ENCODE measurements around the gene MXRA5.
"Not testable (repeated sequence)": the region's sequence is repeated elsewhere in the genome, so short reads cannot be mapped to it uniquely, and the experiment has no call there.

The MXRA5 gene

DNA sequence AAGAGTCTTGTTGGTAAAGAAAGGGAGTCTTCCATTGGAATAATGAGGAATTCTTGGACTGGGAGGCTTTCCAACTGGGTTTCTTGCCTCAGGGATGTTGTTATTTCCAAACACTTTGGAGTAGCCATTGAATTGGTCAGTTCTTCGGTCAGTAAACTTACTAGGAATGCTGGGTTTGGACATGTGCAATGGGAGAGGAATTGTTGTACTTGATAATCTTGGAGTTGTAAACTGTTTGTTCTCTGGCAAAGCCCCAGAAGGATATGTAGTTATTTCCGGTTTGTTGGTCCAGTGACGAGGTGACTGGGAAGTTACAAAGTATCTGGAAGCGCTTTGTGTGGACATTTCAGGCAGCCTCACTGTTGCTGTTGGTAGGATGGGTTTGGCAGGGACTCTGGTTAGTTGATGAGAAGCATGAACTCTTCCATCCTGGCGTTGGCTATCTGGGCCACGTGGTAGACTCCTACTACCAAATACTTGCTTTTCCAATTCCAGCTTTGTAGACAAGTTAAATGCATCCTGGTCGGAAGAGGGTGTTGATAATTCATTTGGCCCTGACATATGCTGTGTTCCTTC, 25.9 kb downstream of the MXRA5 start:
- no peak for DNase-seq (ENCODE audit: low spot score)

DNA sequence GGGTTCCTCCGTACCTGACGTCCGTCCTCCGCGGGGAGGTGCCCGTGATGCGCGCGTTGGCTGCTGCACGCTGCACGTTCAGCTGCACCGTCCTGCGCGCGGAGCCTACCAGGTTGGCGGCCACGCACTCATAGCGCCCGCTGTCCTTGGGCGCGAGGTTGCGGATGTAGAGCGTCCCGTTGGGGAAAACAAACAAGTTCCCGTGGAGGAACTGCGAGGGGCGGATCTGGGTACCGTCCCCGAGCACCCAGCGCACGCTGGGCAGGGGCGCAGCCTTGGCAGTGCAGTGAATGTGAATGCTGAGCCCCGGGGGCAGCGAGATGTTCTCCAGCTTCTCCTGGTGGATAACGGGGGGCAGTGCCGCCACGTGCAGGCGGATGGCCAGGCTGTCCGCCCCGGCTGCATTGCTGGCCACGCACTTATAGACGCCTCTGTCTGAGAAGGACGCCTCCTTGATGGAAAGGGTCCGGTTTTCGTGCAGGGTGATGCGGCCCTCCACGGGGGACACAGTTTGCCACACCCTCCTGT, 29.2 kb downstream of the MXRA5 start:
- no peak for DNase-seq (ENCODE audit: low spot score)

DNA sequence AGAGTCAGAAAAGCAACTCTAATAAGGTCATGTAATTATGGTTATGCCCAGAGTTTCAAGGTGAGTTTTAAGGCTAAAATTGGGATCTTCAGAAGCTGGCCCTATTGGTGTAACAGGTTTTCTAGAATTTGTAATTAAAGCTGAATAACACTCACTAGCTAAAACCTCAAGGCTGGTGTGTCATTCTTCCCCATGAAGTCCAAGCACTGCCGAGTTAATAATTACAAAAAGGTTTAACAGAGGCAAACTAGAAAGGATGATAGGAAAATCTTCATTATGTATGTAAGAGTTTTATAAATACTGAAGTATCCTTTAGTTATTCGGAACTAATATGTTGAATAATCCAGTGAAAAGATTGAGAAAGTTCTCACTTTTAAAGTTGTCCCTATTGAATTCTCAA, 34.3 kb downstream of the MXRA5 start:
- no peak for DNase-seq (ENCODE audit: low spot score)

DNA sequence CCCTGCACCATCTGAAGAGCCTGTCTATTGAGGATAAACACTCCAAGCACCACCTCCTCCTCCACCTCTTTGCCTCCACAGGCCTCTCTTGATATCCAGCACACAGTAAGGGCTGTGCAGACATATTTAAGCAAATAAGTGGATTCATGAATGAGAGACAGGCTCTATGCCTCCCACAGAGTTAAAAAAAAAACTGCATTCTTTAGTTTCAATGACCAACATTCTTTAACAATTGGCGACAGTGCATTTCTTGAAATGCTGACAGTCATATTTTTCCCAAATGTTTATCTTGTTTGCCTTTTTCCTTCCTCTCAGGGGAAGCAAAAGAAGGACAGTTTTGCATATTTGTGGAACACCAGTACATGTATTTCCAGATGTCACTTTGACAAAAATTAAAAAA, 38.6 kb downstream of the MXRA5 start:
- DNase-seq (ENCODE audit: low spot score) = no peak

DNA sequence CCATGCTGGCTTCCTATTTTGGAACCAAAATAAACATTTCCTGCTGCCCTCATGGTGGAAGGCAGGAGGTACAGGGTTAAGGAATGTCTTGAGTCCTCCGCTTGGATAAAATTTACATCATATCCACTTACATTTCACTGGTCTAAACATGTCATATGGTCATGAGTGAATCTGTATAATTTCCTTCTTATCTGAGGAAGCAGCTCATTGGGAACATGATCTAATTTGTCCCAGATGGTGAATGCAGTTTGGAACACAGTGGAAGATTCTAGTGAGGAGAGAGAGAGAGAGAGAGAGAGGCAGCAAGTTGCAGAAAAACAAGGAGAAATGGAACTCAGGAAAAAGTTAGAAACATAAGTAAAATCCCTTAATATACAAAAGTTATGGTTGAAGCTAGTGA, 46.8 kb downstream of the MXRA5 start:
- DNase-seq (ENCODE audit: low spot score) = no peak

DNA sequence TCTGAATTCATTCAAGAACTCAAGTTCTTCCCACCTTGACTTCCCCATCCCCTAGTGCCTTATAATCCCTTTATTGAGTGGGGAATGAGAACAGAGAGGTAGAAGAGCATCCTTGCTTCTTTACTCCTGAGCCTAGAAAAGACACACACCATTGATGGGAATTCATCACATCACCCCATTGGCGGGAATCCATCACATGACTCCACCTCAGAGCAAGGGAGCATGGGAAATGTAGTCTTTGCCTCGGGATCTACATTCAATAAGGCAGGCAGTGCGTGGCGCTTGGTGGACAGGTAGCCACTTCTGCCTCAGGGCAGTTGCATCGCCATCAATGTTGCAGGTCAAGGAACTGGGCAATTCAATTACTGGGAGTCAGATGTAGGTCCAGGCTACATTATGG, 50.7 kb downstream of the MXRA5 start:
- no peak for DNase-seq (ENCODE audit: low spot score)

DNA sequence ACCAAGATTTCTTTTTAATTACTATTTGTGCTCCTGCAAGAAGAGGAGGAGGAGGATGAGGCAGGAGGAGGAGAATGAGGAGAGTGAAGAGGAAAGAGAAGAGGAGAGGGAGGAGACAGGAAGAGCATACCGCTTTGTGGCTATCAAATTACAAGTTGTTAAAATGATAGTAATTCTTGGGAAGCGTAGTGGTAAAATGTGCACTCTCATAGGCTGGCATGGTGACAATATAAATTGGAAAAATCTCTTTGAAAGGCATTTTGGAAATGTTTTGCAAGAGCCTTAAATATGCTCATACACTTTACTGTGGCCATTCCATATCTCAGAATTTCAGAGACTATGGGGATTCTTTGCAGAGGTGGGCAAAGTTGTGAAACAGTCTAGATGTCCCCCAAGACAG, 53.2 kb downstream of the MXRA5 start:
- DNase-seq (ENCODE audit: low spot score) = no peak

DNA sequence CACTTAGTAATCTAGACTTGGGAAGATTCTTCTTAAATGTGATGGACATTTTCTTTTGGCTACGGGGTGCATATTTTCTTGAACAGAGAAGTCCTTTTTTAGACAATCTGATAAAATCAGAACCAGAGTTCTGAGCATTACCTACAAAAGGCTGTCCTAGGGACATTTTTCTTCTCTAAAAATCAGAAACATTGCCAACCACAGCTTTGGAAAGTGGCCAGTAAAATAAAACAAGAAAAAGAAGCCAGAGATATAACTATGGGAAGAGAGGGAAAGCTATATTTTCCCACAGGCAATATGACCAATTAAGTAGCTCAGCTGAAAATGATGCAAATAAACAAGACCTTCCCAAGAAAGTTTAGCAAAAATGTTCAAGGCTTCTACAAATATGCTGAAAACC, 55.9 kb downstream of the MXRA5 start:
- no peak for DNase-seq (ENCODE audit: low spot score)

DNA sequence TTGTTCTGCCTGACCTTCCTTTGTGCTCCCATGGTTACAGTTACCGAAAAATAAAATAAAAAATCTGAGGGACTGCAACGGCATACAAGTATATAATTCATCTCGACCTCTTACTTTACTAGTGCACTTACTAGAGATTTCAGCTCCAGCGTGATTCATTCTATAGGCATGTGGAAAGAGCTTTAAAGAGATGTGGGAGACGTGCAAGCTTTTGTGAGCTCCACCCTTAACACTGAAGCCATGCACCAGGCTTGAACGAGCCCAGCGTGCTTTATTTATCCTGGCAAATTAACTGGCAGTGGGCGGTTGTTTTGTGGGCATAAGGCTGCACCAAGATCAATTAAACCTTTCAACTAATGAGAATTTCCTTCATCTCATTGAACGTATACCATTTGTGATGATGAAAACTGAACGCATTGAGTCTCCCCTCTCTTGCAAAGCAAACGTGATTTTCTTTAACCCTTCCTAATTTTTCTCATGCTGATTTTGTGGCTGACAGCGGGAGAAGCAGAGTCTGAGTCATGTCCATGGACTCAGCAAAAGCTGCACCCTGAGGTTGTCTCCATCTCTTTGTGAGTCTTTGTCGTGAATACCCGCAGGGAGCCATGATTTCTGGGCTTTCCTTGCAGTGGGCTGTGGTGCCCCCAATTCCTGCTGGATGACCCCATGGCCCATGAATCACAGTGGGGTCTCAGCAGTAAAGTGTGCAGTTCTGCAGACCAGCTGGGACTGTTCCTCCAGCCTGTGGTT, 60.1 kb downstream of the MXRA5 start:
- DNase-seq (ENCODE audit: low spot score) = no peak

DNA sequence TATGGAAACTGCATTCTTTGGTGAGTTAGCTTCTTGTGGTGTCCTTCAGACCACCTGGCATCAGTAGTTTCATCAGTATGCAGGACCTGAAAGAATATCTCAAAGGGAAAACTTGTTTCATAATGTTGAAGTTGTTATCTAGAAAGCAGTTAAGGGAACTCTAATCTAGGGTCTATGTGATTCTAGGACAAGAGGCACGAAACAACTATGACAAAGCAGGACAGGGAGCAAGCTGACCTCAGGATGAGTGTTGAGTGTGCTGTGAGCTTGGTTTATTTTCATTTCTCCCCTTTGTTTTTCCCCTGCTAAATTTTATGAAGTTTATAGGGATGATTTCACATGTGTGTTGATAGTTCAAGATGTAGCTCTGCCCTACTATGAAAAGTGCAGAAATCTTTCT, 65.7 kb downstream of the MXRA5 start:
- no peak for DNase-seq (ENCODE audit: low spot score)

DNA sequence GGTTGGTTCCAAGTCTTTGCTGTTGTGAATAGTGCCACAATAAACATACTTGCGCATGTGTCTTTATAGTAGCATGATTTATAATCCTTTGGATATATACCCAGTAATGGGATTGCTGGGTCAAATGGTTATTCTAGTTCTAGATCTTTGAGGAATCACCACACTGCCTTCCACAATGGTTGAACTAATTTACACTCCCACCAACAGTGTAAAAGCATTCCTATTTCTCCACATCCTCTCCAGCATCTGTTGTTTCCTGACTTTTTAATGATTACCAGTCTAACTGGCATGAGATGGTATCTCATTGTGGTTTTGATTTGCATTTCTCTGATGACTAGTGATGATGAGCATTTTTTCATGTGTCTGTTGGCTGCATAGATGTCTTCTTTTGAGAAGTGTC, 72.8 kb downstream of the MXRA5 start:
- not testable (repeated sequence) for DNase-seq (ENCODE audit: low spot score)

DNA sequence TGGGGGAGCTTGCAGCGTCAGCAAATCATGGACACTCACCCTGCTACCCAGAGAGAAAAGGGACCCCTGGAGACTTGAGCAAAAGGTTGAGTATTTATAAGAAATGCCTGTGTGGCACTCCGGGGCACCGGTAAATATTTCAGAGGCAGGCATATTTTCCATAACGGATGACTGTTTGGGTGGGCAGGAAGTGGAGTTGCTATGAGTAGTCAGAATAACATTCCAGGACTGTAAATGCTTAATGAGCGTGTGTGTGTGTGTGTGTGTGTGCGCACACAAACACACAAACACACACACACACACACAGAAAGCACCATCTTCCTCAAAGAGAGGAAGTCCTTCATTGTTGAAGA, 74.6 kb downstream of the MXRA5 start:
- no peak for DNase-seq (ENCODE audit: low spot score)

DNA sequence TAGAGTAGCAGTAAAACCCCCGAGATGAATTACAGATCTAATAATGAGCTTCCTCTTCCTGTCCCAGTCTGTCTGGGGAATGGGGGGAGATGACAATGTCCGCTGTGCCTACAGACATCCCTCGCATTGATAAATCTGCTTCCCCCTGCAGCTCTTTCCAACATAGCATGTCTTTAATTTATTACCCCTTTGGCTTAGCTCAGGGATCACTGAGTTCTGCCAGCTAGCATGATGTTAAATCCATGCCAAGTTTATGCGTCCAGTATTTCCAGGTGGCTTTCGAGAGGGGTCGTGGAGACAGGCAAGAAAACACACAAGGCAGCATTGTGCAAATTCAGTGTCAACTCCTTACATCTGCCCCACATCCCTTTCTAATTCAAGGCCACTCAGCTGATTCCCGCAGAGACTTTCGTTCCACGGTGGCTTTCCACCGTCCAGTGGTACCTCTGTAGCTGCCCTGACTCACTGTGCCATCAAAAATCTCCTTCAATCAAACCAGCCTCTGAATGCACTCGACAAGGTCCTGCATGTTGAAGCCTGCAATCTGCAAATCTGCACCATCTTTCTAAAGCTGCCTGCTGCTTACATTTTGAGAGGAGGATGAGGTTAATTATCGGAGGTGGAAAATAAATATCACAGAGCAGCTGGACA, 75.1 kb downstream of the MXRA5 start:
- no peak for DNase-seq (ENCODE audit: low spot score)

DNA sequence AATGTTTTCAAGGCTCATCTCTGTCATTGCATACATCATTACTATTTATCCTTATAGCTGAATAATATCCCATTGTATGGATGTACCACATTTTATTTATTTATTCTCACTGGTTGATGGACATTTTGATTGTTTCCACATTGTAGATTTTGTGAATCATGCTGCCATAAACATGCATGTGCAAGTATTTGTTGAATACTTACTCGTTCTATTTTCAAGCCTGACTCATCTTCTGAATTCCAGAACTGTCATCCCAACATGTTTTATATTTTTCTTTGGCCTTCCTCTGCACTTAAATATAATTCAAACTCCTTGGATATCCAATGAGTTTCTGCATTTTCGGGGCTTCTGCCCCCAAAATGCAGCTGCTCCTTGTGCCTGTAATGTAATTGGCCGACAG, 77.6 kb downstream of the MXRA5 start:
- no peak for DNase-seq (ENCODE audit: low spot score)

DNA sequence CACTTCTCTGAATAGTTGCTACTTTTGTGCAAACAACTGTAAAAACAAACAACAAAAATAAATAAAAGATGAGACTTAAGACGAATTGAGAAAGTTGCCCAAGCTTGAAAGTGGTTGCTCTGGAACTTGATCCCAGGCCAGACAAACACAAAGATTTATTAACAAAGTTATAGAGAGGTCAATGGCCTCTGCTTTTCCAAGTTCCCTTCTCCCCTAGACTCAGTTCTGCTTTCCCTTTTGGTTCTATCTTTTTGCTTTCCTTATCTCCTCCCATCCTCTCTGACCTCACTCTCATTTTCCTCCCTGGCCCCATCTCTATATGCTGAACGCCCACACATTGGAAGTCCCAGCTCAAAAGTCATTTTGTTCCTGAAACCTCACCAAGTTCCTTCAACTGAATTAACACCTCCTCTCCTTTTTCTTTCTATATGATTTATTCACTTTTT, 82.7 kb downstream of the MXRA5 start:
- no peak for DNase-seq (ENCODE audit: low spot score)

DNA sequence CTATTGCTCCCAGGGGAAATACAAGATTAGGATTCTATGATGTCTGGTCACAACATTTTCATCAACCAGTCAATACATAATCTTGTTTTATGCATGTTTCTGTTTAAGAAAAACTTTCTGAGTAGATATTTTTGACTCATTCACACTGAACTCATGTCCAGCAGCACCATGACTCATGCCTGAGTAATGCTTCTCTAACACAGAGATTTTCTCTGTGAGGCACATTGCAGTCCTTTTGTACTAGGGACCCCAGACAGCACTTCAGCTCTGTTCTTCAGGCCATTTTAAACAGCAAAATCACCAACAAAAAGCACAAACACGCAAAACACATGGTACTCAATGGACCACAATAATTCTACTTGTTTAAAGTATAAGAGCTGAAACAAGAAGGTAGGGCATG, 83.6 kb downstream of the MXRA5 start:
- DNase-seq (ENCODE audit: low spot score) = no peak

Measured in hematopoietic multipotent progenitor cell treated with erythropoietin and hydrocortisone succinate and interleukin-3 and kit ligand, for 15 days (in vitro differentiated cells).